Colonic mucosa (tissue), 4 donors: ENCODE measurements around the gene LCN2. TPM values are rescaled to one million over a fixed set of nuclear protein-coding genes. Genes with fewer than 3 reads are reported as not detected.

Experiments
- DNase-seq: peaks from one replicate; pipeline ENCODE4 v3.0.0-alpha.2; 2020
- H3K27ac ChIP-seq: fragments of 200-600 bp; one replicate; pipeline ENCODE4 v1.8.0; 2021
- H3K27me3 ChIP-seq: fragments of 200-600 bp; one replicate; pipeline ENCODE4 v1.8.0; 2021
- H3K36me3 ChIP-seq: fragments of 200-600 bp; one replicate; pipeline ENCODE4 v1.8.0; 2021
- H3K4me1 ChIP-seq: fragments of 200-600 bp; one replicate; pipeline ENCODE4 v1.8.0; 2021; ENCODE audit warnings: mild to moderate bottlenecking
- H3K4me3 ChIP-seq: fragments of 200-600 bp; one replicate; pipeline ENCODE4 v1.8.0; 2021
- H3K9ac ChIP-seq, 2 donors: one replicate each; pipeline ENCODE4 v1.7.0; 2013; ENCODE audit warnings: control low read depth in 2 of 2, low read depth in 2 of 2, low read length in 2 of 2
- H3K9me3 ChIP-seq: fragments of 200-600 bp; one replicate; pipeline ENCODE4 v1.8.0; 2021
- intact Hi-C: fragments of 100-400 bp; cut with DNase I; formaldehyde crosslinking; loops from one replicate; pipeline ENCODE4 v1.14.1; 2022
- total RNA-seq, 2 donors: library from RNA; stranded (reverse); fragmentation: NEBNext Ultra II Directional in 1 of 2; extraction: Animal tissue kit (Norgen Biotek cat#: 25700) in 1 of 2; gene quantifications; one replicate each; pipeline ENCODE4 v1.2.1, GENCODE V29; 2021
- TF ChIP-seq, protein P1 (sequence below): fragments of 200-600 bp; IDR thresholded peaks from one replicate; pipeline ENCODE4 v1.8.0; 2022; ENCODE audit warnings: antibody characterized with exemption, mild to moderate bottlenecking
- donor health status: healthy.
- donor health status: DM: no; HTN: no; CAD: no.
- donor health status: DM: no; HTN: no; CAD: no.

LCN2 gene
- 100 to 1,000 TPM; 162 to 374 TPM for total RNA-seq

DNA sequence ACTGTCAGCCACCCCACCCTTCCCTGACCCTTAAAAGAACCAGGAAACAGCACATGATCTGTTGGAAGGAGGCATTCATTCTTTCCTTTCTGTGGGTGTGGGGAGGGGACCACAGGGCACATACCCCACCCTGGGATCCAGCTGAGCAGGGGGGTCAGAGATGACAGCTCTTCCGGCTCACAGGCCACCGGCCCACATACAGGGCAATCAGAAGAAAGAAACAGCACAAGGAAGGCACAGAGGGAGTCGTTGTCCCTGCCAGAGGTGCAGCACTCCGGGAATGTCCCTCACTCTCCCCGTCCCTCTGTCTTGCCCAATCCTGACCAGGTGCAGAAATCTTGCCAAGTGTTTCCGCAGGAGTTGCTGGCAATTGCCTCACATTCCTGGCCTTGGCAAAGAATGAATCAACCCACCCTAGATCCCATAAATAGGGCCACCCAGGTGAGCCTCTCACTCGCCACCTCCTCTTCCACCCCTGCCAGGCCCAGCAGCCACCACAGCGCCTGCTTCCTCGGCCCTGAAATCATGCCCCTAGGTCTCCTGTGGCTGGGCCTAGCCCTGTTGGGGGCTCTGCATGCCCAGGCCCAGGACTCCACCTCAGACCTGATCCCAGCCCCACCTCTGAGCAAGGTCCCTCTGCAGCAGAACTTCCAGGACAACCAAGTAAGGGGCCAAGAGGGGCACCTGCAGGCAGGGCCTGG, at the start of gene LCN2:
Gene LCN2 (plus strand): TSS at position 453 of the 701 bp plus-strand sequence. CDS start 73 bp downstream, at position 526.
- Histone ChIP-seq H3K9ac (peak within 1 kb of the TSS; percentile 73 to 83), H3K4me3 (peak within 1 kb of the TSS; percentile 14), H3K36me3 (no peaks in the 10 kb centered on the region), H3K27ac (peak within 1 kb of the TSS; percentile 95), H3K27me3 (no peaks in the 10 kb centered on the region), H3K9me3 (no peaks in the 10 kb centered on the region), H3K4me1 (peaks cover 4% of the 10 kb centered on the region)
- peak; percentile 83 for DNase-seq
- TF ChIP-seq, protein P1, sequence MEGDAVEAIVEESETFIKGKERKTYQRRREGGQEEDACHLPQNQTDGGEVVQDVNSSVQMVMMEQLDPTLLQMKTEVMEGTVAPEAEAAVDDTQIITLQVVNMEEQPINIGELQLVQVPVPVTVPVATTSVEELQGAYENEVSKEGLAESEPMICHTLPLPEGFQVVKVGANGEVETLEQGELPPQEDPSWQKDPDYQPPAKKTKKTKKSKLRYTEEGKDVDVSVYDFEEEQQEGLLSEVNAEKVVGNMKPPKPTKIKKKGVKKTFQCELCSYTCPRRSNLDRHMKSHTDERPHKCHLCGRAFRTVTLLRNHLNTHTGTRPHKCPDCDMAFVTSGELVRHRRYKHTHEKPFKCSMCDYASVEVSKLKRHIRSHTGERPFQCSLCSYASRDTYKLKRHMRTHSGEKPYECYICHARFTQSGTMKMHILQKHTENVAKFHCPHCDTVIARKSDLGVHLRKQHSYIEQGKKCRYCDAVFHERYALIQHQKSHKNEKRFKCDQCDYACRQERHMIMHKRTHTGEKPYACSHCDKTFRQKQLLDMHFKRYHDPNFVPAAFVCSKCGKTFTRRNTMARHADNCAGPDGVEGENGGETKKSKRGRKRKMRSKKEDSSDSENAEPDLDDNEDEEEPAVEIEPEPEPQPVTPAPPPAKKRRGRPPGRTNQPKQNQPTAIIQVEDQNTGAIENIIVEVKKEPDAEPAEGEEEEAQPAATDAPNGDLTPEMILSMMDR = no peak
- intact Hi-C loops = no loop called here

DNA sequence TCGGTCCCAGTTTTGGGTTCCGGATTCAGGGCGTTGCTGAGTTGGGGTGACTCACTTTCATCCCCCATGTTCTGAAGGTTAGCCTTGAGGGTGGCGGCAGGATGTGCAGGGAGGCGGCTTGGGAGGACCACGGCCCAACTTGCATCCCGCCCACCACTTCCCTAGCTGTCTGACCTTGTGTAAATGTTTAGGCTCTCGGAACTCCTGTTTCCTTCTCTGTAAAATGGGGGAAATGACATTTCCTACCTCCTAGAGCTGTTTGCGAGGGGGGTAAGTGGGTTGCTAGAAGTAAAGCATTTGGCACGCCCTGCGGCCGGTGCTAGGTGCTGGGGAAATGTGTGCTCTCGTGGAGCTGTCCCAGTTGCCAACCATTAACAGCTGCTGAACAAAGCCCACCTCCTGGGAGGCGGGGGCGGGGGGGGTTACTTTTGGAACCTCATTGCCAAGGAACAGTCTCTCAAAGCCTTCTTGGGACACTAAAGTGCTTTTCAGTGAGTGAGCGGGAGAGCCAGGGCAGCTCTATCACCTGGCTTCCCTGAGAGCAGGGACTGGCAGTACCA, 49.2 kb upstream of the LCN2 start:
- peak overlapping the region; percentile 87 for H3K27ac ChIP-seq
- no peak overlapping the region for H3K4me3 ChIP-seq
- no peaks in the 10 kb centered on the region for H3K27me3 ChIP-seq
- no peak for DNase-seq
- peaks cover 9% of the 10 kb centered on the region for H3K36me3 ChIP-seq
- no peaks in the 10 kb centered on the region for H3K9me3 ChIP-seq
- peak overlapping the region in 1 of 2 donors; percentile 98 for H3K9ac ChIP-seq
- TF ChIP-seq, protein P1 = no peak
- intact Hi-C loops = no loop called here
- H3K4me1 ChIP-seq = peaks cover 23% of the 10 kb centered on the region

DNA sequence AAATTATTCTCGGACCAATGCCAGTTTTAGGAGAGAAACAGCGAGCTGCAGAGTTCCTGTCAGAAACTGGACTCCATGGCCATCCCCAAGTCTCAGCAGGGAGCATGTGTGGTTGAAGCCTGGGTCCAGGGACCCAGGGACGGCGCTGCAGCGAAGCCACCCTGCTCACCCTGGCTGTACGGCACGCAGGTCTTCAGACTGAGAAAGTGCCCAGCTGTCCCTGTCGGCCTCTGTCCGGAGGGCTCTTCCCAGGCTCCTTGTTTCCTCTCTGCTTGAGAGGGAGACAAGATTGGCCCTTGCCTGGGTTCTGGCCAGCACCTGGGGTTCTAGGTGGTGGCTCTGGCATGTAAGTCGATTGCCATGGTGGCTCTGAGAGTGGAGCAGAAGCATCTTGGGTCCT, 48.7 kb upstream of the LCN2 start:
- no peak for DNase-seq
- Histone ChIP-seq H3K27ac (no peak overlapping the region), H3K9me3 (no peaks in the 10 kb centered on the region), H3K36me3 (peaks cover 9% of the 10 kb centered on the region), H3K27me3 (no peaks in the 10 kb centered on the region), H3K9ac (peak overlapping the region in 1 of 2 donors; percentile 98), H3K4me3 (no peak overlapping the region), H3K4me1 (peaks cover 23% of the 10 kb centered on the region)
- intact Hi-C loops = no loop called here
- TF ChIP-seq, protein P1 = no peak

DNA sequence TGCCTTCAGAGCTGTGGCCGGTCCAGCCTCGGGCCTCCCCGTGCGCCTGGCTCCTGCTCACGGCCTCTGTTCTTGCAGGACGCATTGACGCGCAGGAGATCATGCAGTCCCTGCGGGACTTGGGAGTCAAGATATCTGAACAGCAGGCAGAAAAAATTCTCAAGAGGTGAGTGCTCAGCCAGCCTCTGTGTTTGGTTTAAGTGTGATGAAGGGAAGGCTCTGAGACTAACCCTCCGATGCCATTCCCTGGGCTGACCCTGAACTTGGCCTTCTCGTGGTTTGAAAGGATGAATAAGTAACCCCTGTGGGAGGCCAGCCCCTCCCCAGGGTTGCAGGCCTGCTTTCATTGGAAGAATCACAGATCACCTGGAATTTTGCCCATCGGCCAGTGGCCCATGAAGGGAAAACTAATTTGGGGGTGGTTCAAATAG, 48.0 kb upstream of the LCN2 start:
- Histone ChIP-seq H3K36me3 (peaks cover 9% of the 10 kb centered on the region), H3K9me3 (no peaks in the 10 kb centered on the region), H3K27me3 (no peaks in the 10 kb centered on the region), H3K4me3 (no peak overlapping the region), H3K4me1 (peaks cover 23% of the 10 kb centered on the region), H3K27ac (no peak overlapping the region), H3K9ac (no peak overlapping the region)
- intact Hi-C loops = no loop called here
- DNase-seq = no peak
- TF ChIP-seq, protein P1 = no peak

DNA sequence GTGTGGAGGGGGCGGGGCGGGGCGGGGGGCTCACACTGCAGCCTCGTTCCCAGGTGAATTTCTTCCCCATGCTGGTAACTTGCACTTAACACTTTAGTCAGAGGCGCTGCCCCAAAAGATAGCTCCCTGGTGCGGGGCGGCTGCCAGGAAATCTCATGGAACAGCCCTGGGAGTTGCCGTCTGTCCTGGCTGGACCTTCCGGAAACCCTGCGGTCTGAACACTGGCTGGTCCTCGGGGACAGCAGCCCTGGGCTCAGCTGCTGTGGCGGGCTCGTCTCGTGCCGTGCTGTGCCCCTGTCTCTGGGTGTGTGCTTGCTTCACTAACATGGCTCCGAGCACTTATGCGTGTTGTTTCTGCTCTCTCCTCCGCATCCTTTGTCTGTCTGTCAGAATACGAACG, 47.6 kb upstream of the LCN2 start:
- no peak overlapping the region for H3K27ac ChIP-seq
- H3K4me1 ChIP-seq = peaks cover 23% of the 10 kb centered on the region
- intact Hi-C loops = no loop called here
- no peak for DNase-seq
- no peaks in the 10 kb centered on the region for H3K9me3 ChIP-seq
- H3K36me3 ChIP-seq = peaks cover 12% of the 10 kb centered on the region
- H3K9ac ChIP-seq = no peak overlapping the region
- TF ChIP-seq, protein P1 = no peak
- H3K4me3 ChIP-seq = no peak overlapping the region
- no peaks in the 10 kb centered on the region for H3K27me3 ChIP-seq
